ENCODE data around the gene ZC3H18. TPM values are rescaled to one million over a fixed set of nuclear protein-coding genes. Genes with fewer than 3 reads are reported as not detected.

Gene ZC3H18
- total RNA-seq, 4 donors from 2014 or later = 8.8 to 19.2 (median 13.5) TPM

- TF ChIP-seq CTCF (IDR thresholded peaks at IDR 0.05; ENCODE audit: low read depth) = no peak
Observed at GRCh38 chr16:88676502-88677242, 106.5 kb downstream of the ZC3H18 start.

- no peak for TF ChIP-seq CTCF (IDR thresholded peaks at IDR 0.05; ENCODE audit: low read depth)
Observed at GRCh38 chr16:88677721-88678120, 107.5 kb downstream of the ZC3H18 start.

- no peak for TF ChIP-seq CTCF (IDR thresholded peaks at IDR 0.05; ENCODE audit: low read depth)
Observed at GRCh38 chr16:88678224-88678979, 108.2 kb downstream of the ZC3H18 start.

- TF ChIP-seq CTCF (IDR thresholded peaks at IDR 0.05; ENCODE audit: low read depth) = no peak
Observed at GRCh38 chr16:88680554-88681083, 110.4 kb downstream of the ZC3H18 start.

GRCh38 chr16:88681084-88681680, 111.0 kb downstream of the ZC3H18 start:
- TF ChIP-seq CTCF (IDR thresholded peaks at IDR 0.05; ENCODE audit: low read depth) = no peak

Other genes with a start within 250 kb of the ZC3H18 start
- gene ZNF469, start 187.4 kb upstream of the ZC3H18 start, total RNA-seq = 1 to 10 TPM in 1 of 4 donors, under 1 TPM in 3; 0.57 to 1.3 (median 0.75) TPM
- gene ZFPM1, start 117.1 kb upstream of the ZC3H18 start, total RNA-seq = under 1 TPM in 3 of 4 donors, not detected in 1; 0.17 to 0.57 (median 0.44) TPM
- gene IL17C, start 68.2 kb downstream of the ZC3H18 start, total RNA-seq = not detected
- gene CYBA, start 80.7 kb downstream of the ZC3H18 start, total RNA-seq = 100 to 1,000 TPM in 3 of 4 donors, 10 to 100 TPM in 1; 78.0 to 495 (median 196) TPM
- gene MVD, start 92.7 kb downstream of the ZC3H18 start, total RNA-seq = 10 to 100 TPM; 10.1 to 23.4 (median 16.9) TPM
- 1 to 10 TPM in 3 of 4 donors, under 1 TPM in 1; 0.94 to 2.0 (median 1.5) TPM for gene SNAI3, start 116.1 kb downstream of the ZC3H18 start, total RNA-seq
- gene RNF166, start 136.0 kb downstream of the ZC3H18 start, total RNA-seq = 10 to 100 TPM; 15.4 to 26.2 (median 19.7) TPM
- gene CTU2, start 136.1 kb downstream of the ZC3H18 start, total RNA-seq = 1 to 10 TPM; 3.2 to 6.0 (median 4.8) TPM
- 100 to 1,000 TPM; 101 to 364 (median 121) TPM for gene PIEZO1, start 214.8 kb downstream of the ZC3H18 start, total RNA-seq
- 1 to 10 TPM in 2 of 4 donors, not detected in 2; 1.1 to 2.0 TPM for gene CDT1, start 233.4 kb downstream of the ZC3H18 start, total RNA-seq
- gene APRT, start 241.5 kb downstream of the ZC3H18 start, total RNA-seq = 100 to 1,000 TPM in 2 of 4 donors, 10 to 100 TPM in 2; 74.8 to 135 (median 101) TPM

Measured in subcutaneous adipose tissue (tissue), 4 donors.